Measurements from ENCODE around the gene LRRC63. TPM values are rescaled to one million over a fixed set of nuclear protein-coding genes. Genes with fewer than 3 reads are reported as not detected.

LRRC63 gene
- polyA plus RNA-seq, 1 of the 3 experiments (the other 2 are of a cell fraction), result 0.03 TPM

GRCh38 chr13:46314587-46314986 lies 102.9 kb downstream of the LRRC63 start:
- no peak overlapping the region for H3K9ac ChIP-seq
- H3K27ac ChIP-seq (ENCODE audit: low read depth in 2 of 2, low read length in 1 of 2), result no peak overlapping the region
- 87% methylated on average over 1 of the region's 1 CpG for WGBS (ENCODE audit: low lambda C conversion rate)
- CTCF ChIA-PET, result no interaction called here
- H3K4me3 ChIP-seq (ENCODE audit: low read depth in 2 of 2, low read length in 1 of 2), result no peak overlapping the region
- no peaks in the 10 kb centered on the region for H3K36me3 ChIP-seq (replicated peaks in 1 of 2; ENCODE audit: control insufficient read depth in 1 of 2, insufficient read depth in 2 of 2, low read length in 1 of 2)
- POLR2A ChIA-PET, result no interaction called here
- H3K27me3 ChIP-seq (ENCODE audit: insufficient read depth), result no peaks in the 10 kb centered on the region
- no peak for TF ChIP-seq CHD2 (IDR thresholded peaks at IDR 0.05; ENCODE audit: low read length, partially characterized antibody)
- TF ChIP-seq FOXM1 (IDR thresholded peaks at IDR 0.05; ENCODE audit: low read depth), result no peak
- no peak for TF ChIP-seq NRF1 (IDR thresholded peaks at IDR 0.05; ENCODE audit: low read depth, low read length)
- TF ChIP-seq GABPA (IDR thresholded peaks at IDR 0.05; ENCODE audit: low read depth), result no peak
- TF ChIP-seq USF2 (IDR thresholded peaks at IDR 0.05; ENCODE audit: borderline replicate concordance, low read depth, low read length), result no peak
- no peak for TF ChIP-seq SIN3A (IDR thresholded peaks at IDR 0.05; ENCODE audit: borderline replicate concordance, low read depth, low read length)
- no peak for TF ChIP-seq TEAD4 (IDR thresholded peaks at IDR 0.05; ENCODE audit: borderline replicate concordance, insufficient read depth)
- TF ChIP-seq RAD21 (IDR thresholded peaks at IDR 0.05; ENCODE audit: low read length), result no peak
- no peak for TF ChIP-seq ELF1 (IDR thresholded peaks at IDR 0.05)
- no peak for DNase-seq
- no peaks in the 10 kb centered on the region for H3F3A ChIP-seq (replicated peaks; ENCODE audit: insufficient read depth)
- H3K4me2 ChIP-seq, result no peak overlapping the region
- H3K4me1 ChIP-seq (ENCODE audit: control insufficient read depth in 1 of 2, insufficient read depth in 2 of 2, low read depth in 1 of 2, low read length in 1 of 2), result no peaks in the 10 kb centered on the region
- no peaks in the 10 kb centered on the region for H3K79me2 ChIP-seq (ENCODE audit: insufficient read depth)
- H3K9me3 ChIP-seq, result no peaks in the 10 kb centered on the region
- H3K9me2 ChIP-seq, result no peaks in the 10 kb centered on the region
- H4K20me1 ChIP-seq (ENCODE audit: insufficient read depth), result no peaks in the 10 kb centered on the region
- H2AFZ ChIP-seq (ENCODE audit: low read depth), result no peak overlapping the region

- ChIA-PET CTCF (no interaction called here), POLR2A (no interaction called here)
- Histone ChIP-seq H3K9ac (no peak overlapping the region), H3K9me2 (no peaks in the 10 kb centered on the region), H3K27ac (ENCODE audit: low read depth in 2 of 2, low read length in 1 of 2) (no peak overlapping the region), H2AFZ (ENCODE audit: low read depth) (no peak overlapping the region), H3K27me3 (ENCODE audit: insufficient read depth) (no peaks in the 10 kb centered on the region), H3K4me1 (ENCODE audit: control insufficient read depth in 1 of 2, insufficient read depth in 2 of 2, low read depth in 1 of 2, low read length in 1 of 2) (no peaks in the 10 kb centered on the region), H4K20me1 (ENCODE audit: insufficient read depth) (no peaks in the 10 kb centered on the region), H3F3A (replicated peaks; ENCODE audit: insufficient read depth) (no peaks in the 10 kb centered on the region), H3K4me3 (ENCODE audit: low read depth in 2 of 2, low read length in 1 of 2) (no peak overlapping the region), H3K9me3 (no peaks in the 10 kb centered on the region), H3K4me2 (no peak overlapping the region), H3K36me3 (replicated peaks in 1 of 2; ENCODE audit: control insufficient read depth in 1 of 2, insufficient read depth in 2 of 2, low read length in 1 of 2) (no peaks in the 10 kb centered on the region), H3K79me2 (ENCODE audit: insufficient read depth) (no peaks in the 10 kb centered on the region)
- TF ChIP-seq FOXJ3 (CRISPR knock-in tag; IDR thresholded peaks at IDR 0.05), result no peak
- TF ChIP-seq NFIC (IDR thresholded peaks at IDR 0.05; ENCODE audit: borderline replicate concordance), result no peak
- no peak for TF ChIP-seq RAD21 (IDR thresholded peaks at IDR 0.05; ENCODE audit: low read length)
- no peak for TF ChIP-seq POLR2AphosphoS5 (IDR thresholded peaks at IDR 0.05; ENCODE audit: low read depth, low read length)
- TF ChIP-seq TAF1 (IDR thresholded peaks at IDR 0.05; ENCODE audit: borderline replicate concordance, low read depth, low read length), result no peak
- TF ChIP-seq CHD2 (IDR thresholded peaks at IDR 0.05; ENCODE audit: low read length, partially characterized antibody), result no peak
- TF ChIP-seq MXI1 (IDR thresholded peaks at IDR 0.05; ENCODE audit: low read depth, low read length), result no peak
- TF ChIP-seq YY1 (IDR thresholded peaks at IDR 0.05; ENCODE audit: low read depth), result no peak
- TF ChIP-seq SIN3A (IDR thresholded peaks at IDR 0.05; ENCODE audit: borderline replicate concordance, low read depth, low read length), result no peak
- no peak for DNase-seq
Measured at GRCh38 chr13:46315036-46315435, 103.3 kb downstream of the LRRC63 start.
